ENCODE data around the gene FN1. TPM values are rescaled to one million over a fixed set of nuclear protein-coding genes. Genes with fewer than 3 reads are reported as not detected.

Gene FN1
- total RNA-seq, 8 experiments from 2014 or later, result 5.6 to 1,687 (median 166) TPM

DNA sequence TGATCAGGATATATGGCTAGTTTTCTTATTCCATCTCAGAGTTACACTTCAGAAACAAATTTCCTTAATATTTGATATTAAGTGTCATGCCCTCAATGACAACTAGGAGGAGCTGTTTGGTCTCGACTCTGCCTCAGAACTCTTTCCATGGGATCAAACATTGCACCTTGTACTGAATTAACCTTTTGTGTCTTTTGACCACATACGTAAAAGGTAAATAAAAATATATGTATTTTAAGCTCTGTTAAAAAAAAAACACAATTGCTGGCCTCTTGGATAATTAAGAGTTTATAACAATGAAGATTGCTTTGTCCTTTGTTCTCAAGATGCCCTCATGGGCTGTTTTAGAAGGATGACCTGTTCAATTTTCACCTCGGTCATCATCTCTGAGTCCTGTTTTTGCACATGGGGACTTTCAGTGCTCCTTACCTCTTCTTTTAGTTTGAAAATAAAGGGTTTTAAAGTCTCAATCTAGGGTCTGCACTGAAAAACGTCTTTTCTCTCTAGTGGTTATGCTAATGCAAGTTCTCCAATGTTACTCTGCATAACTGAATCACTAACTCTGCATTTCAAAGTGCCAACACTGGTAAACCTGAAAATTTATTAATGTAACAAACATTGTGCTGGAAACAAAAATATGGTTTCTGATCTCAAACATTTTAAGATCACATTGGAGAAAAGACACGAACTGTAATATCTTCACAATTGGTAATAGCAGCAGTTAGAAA lies 18.8 kb upstream of the FN1 start:
- ATAC-seq (replicated peaks in 6 of 8), result peak in 3 of 8 experiments; percentile 42 to 73 (median 72)
- in situ Hi-C loops (cut with MboI; ENCODE audit: low pct_unique_long_range_greater_than_20kb in 2 of 9, low sequenced_read_pairs in 9 of 9, unreplicated experiment in 9 of 9), result no loop called here
- Histone ChIP-seq H3K27ac (no peak overlapping the region), H3K4me3 (no peak overlapping the region), H3K4me1 (replicated peaks in 1 of 2) (no peaks in the 10 kb centered on the region)
- 25 to 89% (median 63%) methylated on average over 1 to 5 of the region's 5 CpGs for WGBS, 10 experiments

DNA sequence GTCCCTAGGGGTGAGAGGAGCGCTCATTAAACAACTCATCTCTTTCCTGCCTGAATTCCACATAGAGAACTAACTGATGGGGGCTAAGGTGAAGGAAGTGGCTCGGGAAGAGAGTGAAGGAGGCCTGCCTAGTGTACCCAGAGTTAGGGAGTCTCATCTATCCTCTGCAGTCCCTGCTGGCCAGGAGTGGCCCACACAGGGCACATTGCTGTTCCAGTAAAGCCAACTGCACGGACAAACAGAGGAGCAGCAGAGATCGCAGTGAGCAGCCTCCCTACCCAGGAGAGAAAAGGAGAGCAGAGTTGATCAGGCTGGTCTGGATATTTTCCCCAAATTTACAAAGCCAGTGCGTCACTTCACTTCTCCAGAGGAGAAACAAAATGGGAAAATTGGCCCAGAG lies 16.9 kb upstream of the FN1 start:
- no peak overlapping the region for H3K4me3 ChIP-seq
- in situ Hi-C loops (cut with MboI; ENCODE audit: low pct_unique_long_range_greater_than_20kb in 2 of 9, low sequenced_read_pairs in 9 of 9, unreplicated experiment in 9 of 9), result no loop called here
- WGBS, 10 experiments, result 60 to 100% (median 90%) methylated on average over 1 to 4 of the region's 5 CpGs; no CpG with 5 or more reads in 3 of the 10 experiments
- no peaks in the 10 kb centered on the region for H3K4me1 ChIP-seq (replicated peaks in 1 of 2)
- ATAC-seq (replicated peaks in 6 of 8), result no peak
- H3K27ac ChIP-seq, result no peak overlapping the region

DNA sequence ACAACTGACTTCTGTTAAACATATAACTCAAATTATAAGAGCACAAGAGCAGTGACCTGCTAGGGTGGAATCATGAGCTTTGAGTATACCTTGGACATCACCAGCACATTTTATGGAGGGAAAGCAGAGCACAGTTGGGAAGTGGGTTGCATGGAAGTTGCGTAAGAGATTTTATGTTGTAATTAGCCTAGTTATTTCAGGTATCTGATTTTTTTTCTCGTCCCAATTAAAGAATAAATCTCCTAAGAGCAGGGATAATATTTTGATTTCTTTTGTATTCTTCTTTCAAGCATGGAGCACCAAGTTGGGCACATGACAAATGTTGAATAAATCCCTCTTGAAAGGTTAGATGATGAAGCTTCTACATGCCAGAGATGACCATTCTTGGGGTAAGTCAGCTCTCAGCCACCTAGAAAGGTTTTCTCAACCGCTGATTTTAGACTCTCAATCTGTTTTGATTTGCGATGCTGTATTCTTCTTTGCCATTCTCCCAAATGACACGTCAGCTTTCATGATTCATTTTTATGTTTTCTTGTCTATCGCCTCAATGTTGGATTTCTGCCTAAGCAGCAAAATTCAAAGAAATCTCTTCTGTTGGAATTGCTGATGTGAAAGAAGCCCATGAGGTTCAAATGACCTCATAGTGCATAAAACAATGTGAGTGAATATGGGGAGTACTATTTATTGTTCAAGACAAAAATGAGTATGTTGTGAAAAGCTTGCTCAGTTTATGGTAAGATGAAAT lies 15.3 kb upstream of the FN1 start:
- peak in 1 of 8 experiments; percentile 29 for ATAC-seq (replicated peaks in 6 of 8)
- Histone ChIP-seq H3K27ac (no peak overlapping the region), H3K4me1 (replicated peaks in 1 of 2) (no peaks in the 10 kb centered on the region), H3K4me3 (no peak overlapping the region)
- WGBS, 10 experiments, result 55 to 94% (median 84%) methylated on average over 2 to 6 of the region's 6 CpGs
- in situ Hi-C loops (cut with MboI; ENCODE audit: low pct_unique_long_range_greater_than_20kb in 2 of 9, low sequenced_read_pairs in 9 of 9, unreplicated experiment in 9 of 9), result no loop called here

DNA sequence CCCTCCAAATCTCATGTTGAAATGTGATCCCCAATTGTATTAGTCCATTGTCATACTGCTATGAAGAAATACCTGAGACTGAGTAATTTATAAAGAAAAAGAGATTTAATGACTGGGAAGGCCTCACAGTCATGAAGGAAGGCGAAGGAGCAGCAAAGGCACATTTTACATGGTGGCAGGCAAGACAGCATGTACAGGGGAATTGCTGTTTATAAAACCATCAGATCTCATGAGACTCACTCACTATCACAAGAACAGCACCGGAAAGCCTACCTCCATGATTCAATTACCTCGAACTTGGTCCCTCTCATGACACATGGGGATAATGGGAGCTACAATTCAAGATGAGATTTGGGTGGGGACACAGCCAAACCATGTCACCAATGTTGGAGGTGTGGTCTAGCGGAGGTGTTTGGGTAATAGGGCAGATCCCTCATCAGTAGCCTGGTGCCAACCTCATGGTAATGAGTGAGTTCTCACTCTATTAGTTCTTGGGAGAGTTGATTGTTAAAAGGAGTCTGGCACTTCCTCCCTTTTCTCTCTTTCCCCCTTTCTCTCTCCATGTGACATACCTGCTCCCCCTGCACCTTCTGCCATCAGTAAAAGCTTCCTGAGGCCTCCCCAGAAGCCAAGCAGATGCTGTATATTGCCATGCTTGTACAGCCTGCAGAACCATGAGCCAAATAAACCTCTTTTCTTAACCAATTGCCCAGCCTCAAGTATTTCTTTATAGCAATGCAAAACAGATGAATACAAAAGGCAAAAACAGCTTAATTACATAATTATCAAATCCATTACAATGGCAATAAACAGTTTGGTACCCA lies 14.5 kb upstream of the FN1 start:
- H3K27ac ChIP-seq, result no peak overlapping the region
- in situ Hi-C loops (cut with MboI; ENCODE audit: low pct_unique_long_range_greater_than_20kb in 2 of 9, low sequenced_read_pairs in 9 of 9, unreplicated experiment in 9 of 9), result no loop called here
- no peaks in the 10 kb centered on the region for H3K4me1 ChIP-seq (replicated peaks in 1 of 2)
- no peak for ATAC-seq (replicated peaks in 6 of 8)
- 67 to 100% (median 89%) methylated on average over 1 to 4 of the region's 4 CpGs; no CpG with 5 or more reads in 2 of the 10 experiments for WGBS, 10 experiments
- no peak overlapping the region for H3K4me3 ChIP-seq

DNA sequence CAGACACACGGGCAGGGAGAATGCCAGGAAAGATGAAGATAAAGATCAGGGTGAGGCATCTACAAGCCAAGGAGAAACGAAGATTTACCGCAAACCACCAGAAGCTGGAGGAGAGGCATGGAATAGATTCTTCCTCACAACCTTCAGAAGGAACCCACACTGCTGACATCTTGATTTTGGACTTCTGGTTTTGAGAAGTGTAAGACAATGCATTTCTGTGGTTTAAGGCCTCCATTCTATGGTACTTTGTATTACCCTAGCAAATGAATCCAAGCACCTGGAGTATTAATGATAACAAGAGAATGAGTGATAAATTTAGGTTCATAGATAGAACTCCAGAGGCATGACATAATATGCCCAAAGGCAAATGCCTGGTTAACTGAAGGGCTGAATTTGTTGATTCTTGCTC lies 11.8 kb upstream of the FN1 start:
- WGBS, 10 experiments, result 71 to 100% (median 86%) methylated on average over 1 to 3 of the region's 3 CpGs; no CpG with 5 or more reads in 3 of the 10 experiments
- no peak for ATAC-seq (replicated peaks in 6 of 8)
- in situ Hi-C loops (cut with MboI; ENCODE audit: low pct_unique_long_range_greater_than_20kb in 2 of 9, low sequenced_read_pairs in 9 of 9, unreplicated experiment in 9 of 9), result loop anchor here in 2 of 9 experiments (25.0 kb wide), 1 partner anchor 465 kb away; no protein-coding TSS in a partner anchor
- no peak overlapping the region for H3K4me3 ChIP-seq
- H3K4me1 ChIP-seq (replicated peaks in 1 of 2), result no peaks in the 10 kb centered on the region
- H3K27ac ChIP-seq, result no peak overlapping the region

DNA sequence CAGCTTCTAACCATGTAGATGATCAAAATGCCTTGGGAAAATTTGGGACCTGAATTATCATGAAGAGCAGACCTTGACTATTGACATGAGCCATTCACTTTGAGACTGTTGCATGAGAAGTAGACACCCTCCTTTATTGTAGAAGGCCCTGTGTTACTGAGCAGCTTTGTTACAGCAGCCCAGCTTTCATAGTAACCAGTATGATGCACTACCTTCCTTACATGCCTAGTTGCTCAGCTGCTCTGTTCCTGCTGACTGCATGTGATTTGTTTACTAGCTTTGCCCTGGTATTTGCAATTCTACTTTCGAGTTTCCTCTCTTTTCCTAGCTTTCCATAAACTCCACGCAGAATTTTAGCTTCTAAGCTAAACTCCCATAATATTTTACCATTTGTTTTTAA lies 11.2 kb upstream of the FN1 start:
- ATAC-seq (replicated peaks in 6 of 8), result peak in 2 of 8 experiments; percentile 52
- H3K4me1 ChIP-seq (replicated peaks in 1 of 2), result no peaks in the 10 kb centered on the region
- WGBS, 10 experiments, result 19 to 100% (median 55%) methylated on average over 1 to 2 of the region's 2 CpGs; no CpG with 5 or more reads in 1 of the 10 experiments
- no peak overlapping the region for H3K4me3 ChIP-seq
- no peak overlapping the region for H3K27ac ChIP-seq
- in situ Hi-C loops (cut with MboI; ENCODE audit: low pct_unique_long_range_greater_than_20kb in 2 of 9, low sequenced_read_pairs in 9 of 9, unreplicated experiment in 9 of 9), result loop anchor here in 2 of 9 experiments (25.0 kb wide), 1 partner anchor 465 kb away; no protein-coding TSS in a partner anchor

DNA sequence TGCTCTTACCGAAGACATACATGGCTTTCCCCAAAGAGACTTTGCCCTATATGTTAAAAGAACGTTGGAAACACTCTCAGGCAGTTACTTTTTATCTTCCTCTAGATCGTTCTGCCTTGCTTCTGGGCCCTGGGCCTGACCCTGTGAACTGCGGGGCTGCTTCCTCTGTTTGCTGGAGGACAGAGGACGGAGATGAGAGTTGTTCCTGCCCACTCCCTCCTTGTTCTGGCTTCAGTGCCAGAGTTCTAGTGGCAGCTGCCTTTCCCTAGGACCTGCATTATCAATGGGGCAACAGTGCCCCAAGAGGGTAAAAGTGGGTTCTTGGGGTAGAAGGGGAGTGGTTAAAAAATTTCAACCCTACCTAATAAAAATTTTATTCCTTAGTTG lies 6.5 kb upstream of the FN1 start:
- ATAC-seq (replicated peaks in 6 of 8), result no peak
- no peak overlapping the region for H3K4me3 ChIP-seq
- no peaks in the 10 kb centered on the region for H3K4me1 ChIP-seq (replicated peaks in 1 of 2)
- WGBS, 10 experiments, result 20 to 88% (median 59%) methylated on average over 1 to 5 of the region's 5 CpGs; no CpG with 5 or more reads in 1 of the 10 experiments
- H3K27ac ChIP-seq, result no peak overlapping the region
- in situ Hi-C loops (cut with MboI; ENCODE audit: low pct_unique_long_range_greater_than_20kb in 2 of 9, low sequenced_read_pairs in 9 of 9, unreplicated experiment in 9 of 9), result loop anchor here in 2 of 9 experiments (25.0 kb wide), 1 partner anchor 470 kb away; no protein-coding TSS in a partner anchor

DNA sequence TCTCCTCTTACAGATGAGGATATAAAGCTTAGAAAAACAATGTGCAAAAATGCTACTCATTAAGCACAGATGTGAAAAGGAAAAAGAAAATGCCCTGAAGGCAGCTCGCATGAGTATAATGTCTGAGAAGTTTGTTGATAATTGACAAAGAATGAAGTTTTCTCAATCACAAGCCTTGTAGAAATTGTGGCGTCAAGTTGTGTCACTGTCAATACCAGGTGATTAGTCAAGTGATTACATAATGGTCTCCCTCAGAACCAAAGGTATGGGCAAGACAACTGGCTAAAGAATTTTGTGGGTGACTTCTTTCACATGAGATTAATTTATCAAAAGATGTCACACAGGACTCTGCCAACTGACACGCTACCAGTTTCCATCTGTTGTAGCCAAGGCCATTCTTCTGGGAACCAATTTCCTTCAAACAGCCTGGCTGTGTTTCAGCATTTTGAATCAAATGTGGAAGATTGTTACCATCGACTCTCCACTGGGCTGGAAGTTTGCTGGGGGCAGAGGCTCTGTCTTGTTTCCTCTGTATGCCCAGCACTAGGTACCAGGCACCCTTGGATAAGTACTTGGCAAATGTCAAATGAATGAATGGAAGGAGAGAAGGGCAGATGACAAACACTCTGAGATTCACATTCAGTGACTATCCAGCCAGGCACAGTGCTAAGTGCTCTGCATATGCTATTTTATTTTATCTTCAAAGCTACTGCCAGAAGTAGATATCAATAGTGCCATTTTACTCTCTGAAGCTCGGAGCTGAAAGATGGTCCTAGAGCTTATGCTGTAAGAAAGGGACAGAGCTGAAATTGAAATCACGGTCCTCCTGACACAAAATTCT lies 5.9 kb upstream of the FN1 start:
- Histone ChIP-seq H3K4me3 (no peak overlapping the region), H3K4me1 (replicated peaks in 1 of 2) (peaks cover 0 to 3% of the 10 kb centered on the region in 2 donors), H3K27ac (no peak overlapping the region)
- ATAC-seq (replicated peaks in 6 of 8), result no peak
- 8 to 95% (median 83%) methylated on average over 1 to 6 of the region's 6 CpGs for WGBS, 10 experiments
- in situ Hi-C loops (cut with MboI; ENCODE audit: low pct_unique_long_range_greater_than_20kb in 2 of 9, low sequenced_read_pairs in 9 of 9, unreplicated experiment in 9 of 9), result loop anchor here in 2 of 9 experiments (25.0 kb wide), 1 partner anchor 471 kb away; no protein-coding TSS in a partner anchor

DNA sequence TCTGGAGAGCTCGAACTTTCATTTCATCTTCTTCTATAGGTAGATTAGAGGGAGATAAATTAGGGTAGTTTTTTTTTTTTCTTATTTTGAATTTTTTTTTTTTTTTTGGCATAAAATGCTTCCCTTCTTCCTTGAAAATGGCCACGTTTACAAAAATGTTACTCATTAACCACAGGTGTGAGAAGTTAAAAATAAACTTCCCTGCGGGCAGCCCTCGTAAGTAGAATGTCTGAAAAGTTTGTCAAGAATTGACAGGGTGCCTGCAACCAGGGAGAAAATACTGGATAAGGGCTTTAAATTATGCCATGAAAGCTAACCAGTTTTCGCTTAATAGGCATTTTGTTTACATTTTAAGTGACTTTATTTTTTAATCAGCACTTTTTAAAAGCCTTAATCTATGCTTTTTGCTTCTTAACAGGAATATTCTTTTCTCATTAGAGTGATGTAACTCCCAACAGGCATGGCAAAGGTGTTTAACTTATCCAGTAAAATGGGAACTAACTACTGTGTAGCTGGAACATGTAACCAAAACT lies 4.2 kb upstream of the FN1 start:
- Histone ChIP-seq H3K4me3 (no peak overlapping the region), H3K4me1 (replicated peaks in 1 of 2) (peaks cover 0 to 3% of the 10 kb centered on the region in 2 donors), H3K27ac (no peak overlapping the region)
- WGBS, 10 experiments, result 57 to 100% (median 87%) methylated on average over 1 to 5 of the region's 5 CpGs
- in situ Hi-C loops (cut with MboI; ENCODE audit: low pct_unique_long_range_greater_than_20kb in 2 of 9, low sequenced_read_pairs in 9 of 9, unreplicated experiment in 9 of 9), result loop anchor here in 2 of 9 experiments (25.0 kb wide), 1 partner anchor 472 kb away; no protein-coding TSS in a partner anchor
- ATAC-seq (replicated peaks in 6 of 8), result no peak

DNA sequence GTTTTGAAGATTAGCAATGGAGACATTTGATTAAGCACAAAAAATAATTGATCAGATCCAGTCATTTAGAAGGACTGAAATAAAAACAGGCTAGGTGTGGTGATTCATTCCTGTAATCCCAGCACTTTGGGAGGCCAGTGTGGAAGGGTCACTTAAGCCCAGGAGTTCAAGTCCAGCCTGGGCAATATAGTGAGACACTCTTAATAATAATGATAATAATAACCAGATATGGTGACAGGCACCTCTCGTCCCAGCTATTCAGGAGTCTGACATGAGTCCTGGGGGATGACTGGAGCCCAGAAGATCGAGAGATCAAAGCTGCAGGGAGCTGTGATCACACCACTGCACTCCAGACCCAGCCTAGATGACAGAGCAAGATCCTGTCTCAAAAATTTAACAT lies 3.5 kb upstream of the FN1 start:
- 80 to 100% (median 80%) methylated on average over 1 to 2 of the region's 2 CpGs; no CpG with 5 or more reads in 5 of the 10 experiments for WGBS, 10 experiments
- in situ Hi-C loops (cut with MboI; ENCODE audit: low pct_unique_long_range_greater_than_20kb in 2 of 9, low sequenced_read_pairs in 9 of 9, unreplicated experiment in 9 of 9), result loop anchor here in 2 of 9 experiments (25.0 kb wide), 1 partner anchor 473 kb away; no protein-coding TSS in a partner anchor
- no peak for ATAC-seq (replicated peaks in 6 of 8)
- Histone ChIP-seq H3K4me1 (replicated peaks in 1 of 2) (peaks cover 0 to 3% of the 10 kb centered on the region in 2 donors), H3K4me3 (no peak overlapping the region), H3K27ac (no peak overlapping the region)

DNA sequence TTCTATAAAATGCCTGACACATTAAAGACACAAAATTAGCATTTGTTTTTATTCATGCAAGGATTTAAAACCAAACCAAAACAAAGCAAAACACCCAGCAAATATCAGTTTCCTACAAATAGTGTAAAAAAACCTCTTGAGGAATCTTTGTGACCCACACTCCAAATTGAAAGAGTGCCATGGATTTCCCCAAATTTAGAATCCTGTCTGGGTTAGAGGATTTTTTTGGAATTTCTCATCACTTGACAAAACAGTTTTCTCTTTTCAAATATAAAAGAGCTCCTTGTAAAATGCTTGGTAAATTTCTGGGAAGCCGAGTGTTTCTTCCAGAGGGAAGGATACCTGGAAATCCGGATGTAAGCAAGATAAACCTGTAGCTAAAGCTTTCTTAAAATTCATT lies 1.7 kb upstream of the FN1 start:
- H3K4me1 ChIP-seq (replicated peaks in 1 of 2), result peaks cover 0 to 3% of the 10 kb centered on the region in 2 donors
- ATAC-seq (replicated peaks in 6 of 8), result no peak
- 24 to 94% (median 79%) methylated on average over 1 to 2 of the region's 2 CpGs; no CpG with 5 or more reads in 1 of the 10 experiments for WGBS, 10 experiments
- in situ Hi-C loops (cut with MboI; ENCODE audit: low pct_unique_long_range_greater_than_20kb in 2 of 9, low sequenced_read_pairs in 9 of 9, unreplicated experiment in 9 of 9), result loop anchor here in 2 of 9 experiments (25.0 kb wide), 1 partner anchor 475 kb away; no protein-coding TSS in a partner anchor
- no peak overlapping the region for H3K4me3 ChIP-seq
- no peak overlapping the region for H3K27ac ChIP-seq

Measured in motor neuron (in vitro differentiated cells).